ENCODE measurements around the gene GIPC3. TPM values are rescaled to one million over a fixed set of nuclear protein-coding genes. Genes with fewer than 3 reads are reported as not detected.

GIPC3 gene
- total RNA-seq, 1 donor from 2014 or later = not detected

- Mint-ChIP-seq H3K4me1 (peaks cover 11% of the 10 kb centered on the region), H3K27ac (no peak overlapping the region), H3K36me3 (no peaks in the 10 kb centered on the region), H3K9me3 (no peaks in the 10 kb centered on the region), H3K27me3 (ENCODE audit: insufficient read depth, low read depth) (peaks cover 5% of the 10 kb centered on the region), H3K4me3 (no peak overlapping the region)
- Histone ChIP-seq H3K4me3 (peak overlapping the region; percentile 40), H3K36me3 (no peaks in the 10 kb centered on the region), H3F3A (ENCODE audit: low read depth) (peaks cover 14% of the 10 kb centered on the region), H2AFZ (replicated peaks) (peak overlapping the region; percentile 64), H3K9me3 (ENCODE audit: low read depth) (no peaks in the 10 kb centered on the region), H3K4me1 (peaks cover 12% of the 10 kb centered on the region), H3K9ac (no peak overlapping the region), H4K20me1 (ENCODE audit: low read depth) (no peaks in the 10 kb centered on the region), H3K79me2 (ENCODE audit: low read depth) (no peaks in the 10 kb centered on the region), H3K27ac (no peak overlapping the region), H3K27me3 (peaks cover 37% of the 10 kb centered on the region), H3K4me2 (peak overlapping the region; percentile 80)
- TF ChIP-seq EZH2phosphoT487 (IDR thresholded peaks at IDR 0.05) (no peak), EZH2 (IDR thresholded peaks at IDR 0.05) (peak; percentile 52), CTCF (IDR thresholded peaks at IDR 0.05) (no peak)
- peak; percentile 51 for DNase-seq (ENCODE audit: low spot score)
Measured at GRCh38 chr19:3606174-3606689, 21.0 kb downstream of the GIPC3 start.

GRCh38 chr19:3606690-3607289, 21.5 kb downstream of the GIPC3 start, which contains the start of gene TBXA2R:
Gene TBXA2R, minus strand, starts transcription at chr19:3606875. Its CDS starts 6,241 bp downstream, at chr19:3600634.
- no peak within 1 kb of the TSS for H3K27ac Mint-ChIP-seq
- DNase-seq (ENCODE audit: low spot score) = peak; percentile 64
- H3K9me3 Mint-ChIP-seq = no peaks in the 10 kb centered on the region

GRCh38 chr19:3607303-3608078, 22.2 kb downstream of the GIPC3 start:
- H3K4me2 ChIP-seq = peak overlapping the region; percentile 80
- H3K9me3 Mint-ChIP-seq = no peaks in the 10 kb centered on the region
- H3K4me1 ChIP-seq = peaks cover 12% of the 10 kb centered on the region
- DNase-seq (ENCODE audit: low spot score) = peak; percentile 66
- H3K4me1 Mint-ChIP-seq = peaks cover 11% of the 10 kb centered on the region
- peaks cover 14% of the 10 kb centered on the region for H3F3A ChIP-seq (ENCODE audit: low read depth)
- H3K4me3 Mint-ChIP-seq = peak overlapping the region; percentile 39
- H3K36me3 ChIP-seq = no peaks in the 10 kb centered on the region
- H3K27ac Mint-ChIP-seq = no peak overlapping the region
- H2AFZ ChIP-seq (replicated peaks) = peak overlapping the region; percentile 79
- no peak overlapping the region for H3K9ac ChIP-seq
- peaks cover 5% of the 10 kb centered on the region for H3K27me3 Mint-ChIP-seq (ENCODE audit: insufficient read depth, low read depth)
- H4K20me1 ChIP-seq (ENCODE audit: low read depth) = no peaks in the 10 kb centered on the region
- no peak overlapping the region for H3K27ac ChIP-seq
- H3K4me3 ChIP-seq = peak overlapping the region; percentile 40
- TF ChIP-seq CTCF (IDR thresholded peaks at IDR 0.05) = no peak
- no peak for TF ChIP-seq EZH2 (IDR thresholded peaks at IDR 0.05)
- TF ChIP-seq EZH2phosphoT487 (IDR thresholded peaks at IDR 0.05) = no peak
- no peaks in the 10 kb centered on the region for H3K9me3 ChIP-seq (ENCODE audit: low read depth)
- peaks cover 37% of the 10 kb centered on the region for H3K27me3 ChIP-seq
- no peaks in the 10 kb centered on the region for H3K36me3 Mint-ChIP-seq
- H3K79me2 ChIP-seq (ENCODE audit: low read depth) = no peaks in the 10 kb centered on the region

More at GRCh38 chr19:3606690-3607289, 21.5 kb downstream of the GIPC3 start, which contains the start of gene TBXA2R:
- Mint-ChIP-seq H3K4me1 (peaks cover 11% of the 10 kb centered on the region), H3K27me3 (ENCODE audit: insufficient read depth, low read depth) (peaks cover 5% of the 10 kb centered on the region), H3K4me3 (peak within 1 kb of the TSS; percentile 18), H3K36me3 (no peaks in the 10 kb centered on the region)
- Histone ChIP-seq H3F3A (ENCODE audit: low read depth) (peaks cover 14% of the 10 kb centered on the region), H3K4me1 (peaks cover 12% of the 10 kb centered on the region), H2AFZ (replicated peaks) (peak within 1 kb of the TSS; percentile 79), H3K9ac (no peak within 1 kb of the TSS), H3K4me3 (peak within 1 kb of the TSS; percentile 40), H3K79me2 (ENCODE audit: low read depth) (no peaks in the 10 kb centered on the region), H3K27ac (no peak within 1 kb of the TSS), H4K20me1 (ENCODE audit: low read depth) (no peaks in the 10 kb centered on the region), H3K36me3 (no peaks in the 10 kb centered on the region), H3K4me2 (peak within 1 kb of the TSS; percentile 80), H3K9me3 (ENCODE audit: low read depth) (no peaks in the 10 kb centered on the region), H3K27me3 (peaks cover 37% of the 10 kb centered on the region)
- no peak for TF ChIP-seq CTCF (IDR thresholded peaks at IDR 0.05)
- TF ChIP-seq EZH2phosphoT487 (IDR thresholded peaks at IDR 0.05) = no peak
- no peak for TF ChIP-seq EZH2 (IDR thresholded peaks at IDR 0.05)

Measured in neural progenitor cell (in vitro differentiated cells).